ENCODE measurements around the gene MCUB.
"Not testable (repeated sequence)": the region's sequence is repeated elsewhere in the genome, so short reads cannot be mapped to it uniquely, and the experiment has no call there.

Gene MCUB

GRCh38 chr4:109629775-109630174 lies 69.7 kb downstream of the MCUB start:
- DNase-seq (ENCODE audit: low spot score) = no peak

GRCh38 chr4:109631532-109632108 lies 71.6 kb downstream of the MCUB start:
- no peak for DNase-seq (ENCODE audit: low spot score)

- no peak for DNase-seq (ENCODE audit: low spot score)
Measured at GRCh38 chr4:109640644-109641043, 80.6 kb downstream of the MCUB start.

- no peak for DNase-seq (ENCODE audit: low spot score)
Measured at GRCh38 chr4:109645874-109646710, 86.0 kb downstream of the MCUB start.

- DNase-seq (ENCODE audit: low spot score) = no peak
Measured at GRCh38 chr4:109648266-109648996, 88.4 kb downstream of the MCUB start.

- DNase-seq (ENCODE audit: low spot score) = no peak
Measured at GRCh38 chr4:109648997-109649575, 89.0 kb downstream of the MCUB start.

GRCh38 chr4:109649872-109650271 lies 89.8 kb downstream of the MCUB start:
- DNase-seq (ENCODE audit: low spot score) = no peak

- no peak for DNase-seq (ENCODE audit: low spot score)
Measured at GRCh38 chr4:109655396-109655795, 95.3 kb downstream of the MCUB start.

- DNase-seq (ENCODE audit: low spot score) = no peak
Measured at GRCh38 chr4:109657854-109658418, 97.9 kb downstream of the MCUB start.

GRCh38 chr4:109658871-109659410 lies 98.9 kb downstream of the MCUB start:
- no peak for DNase-seq (ENCODE audit: low spot score)

GRCh38 chr4:109662116-109662515 lies 102.1 kb downstream of the MCUB start:
- no peak for DNase-seq (ENCODE audit: low spot score)

GRCh38 chr4:109662771-109663170 lies 102.7 kb downstream of the MCUB start:
- DNase-seq (ENCODE audit: low spot score) = no peak

- no peak for DNase-seq (ENCODE audit: low spot score)
Measured at GRCh38 chr4:109665783-109666485, 105.9 kb downstream of the MCUB start.

GRCh38 chr4:109671350-109671749 lies 111.3 kb downstream of the MCUB start:
- DNase-seq (ENCODE audit: low spot score) = no peak

GRCh38 chr4:109672169-109672930 lies 112.3 kb downstream of the MCUB start:
- DNase-seq (ENCODE audit: low spot score) = no peak

- no peak for DNase-seq (ENCODE audit: low spot score)
Measured at GRCh38 chr4:109673303-109673702, 113.3 kb downstream of the MCUB start.

- no peak for DNase-seq (ENCODE audit: low spot score)
Measured at GRCh38 chr4:109675181-109675580, 115.1 kb downstream of the MCUB start.

- DNase-seq (ENCODE audit: low spot score) = no peak
Measured at GRCh38 chr4:109675843-109676242, 115.8 kb downstream of the MCUB start.

GRCh38 chr4:109676886-109677285 lies 116.8 kb downstream of the MCUB start:
- DNase-seq (ENCODE audit: low spot score) = no peak

- not testable (repeated sequence) for DNase-seq (ENCODE audit: low spot score)
Measured at GRCh38 chr4:109678472-109678871, 118.4 kb downstream of the MCUB start.

- DNase-seq (ENCODE audit: low spot score) = not testable (repeated sequence)
Measured at GRCh38 chr4:109678925-109679324, 118.9 kb downstream of the MCUB start.
